OCI-LY3 (cell line): Measurements from ENCODE around the gene HELZ.

Experiments
- H2AFZ ChIP-seq: fragments of 200-600, 300-600 bp; shearing (Covaris generic); 2 replicates; pipeline ENCODE4 v1.6.0; 2014; ENCODE audit warnings: antibody characterized with exemption, low read depth, low read length
- H3K27ac ChIP-seq: fragments of 200-600, 300-600 bp; sonication (generic); 2 replicates; pipeline ENCODE4 v1.5.1; 2014; ENCODE audit warnings: mild to moderate bottlenecking, low read length, moderate library complexity, mixed read lengths
- H3K27me3 ChIP-seq: fragments of 200-600, 300-600 bp; sonication (generic); 2 replicates; pipeline ENCODE4 v1.6.1; 2014; ENCODE audit warnings: low read depth, low read length, mixed read lengths
- H3K36me3 ChIP-seq: fragments of 200-600, 300-600 bp; sonication (generic); replicated peaks from 2 replicates; pipeline ENCODE3; 2014; ENCODE audit warnings: low read depth, low read length, mixed read lengths
- H3K4me1 ChIP-seq: fragments of 300-600, 200-600 bp; sonication (generic); 2 replicates; pipeline ENCODE4 v1.6.1; 2014; ENCODE audit warnings: low read length, mixed read lengths
- H3K4me2 ChIP-seq: fragments of 200-600, 300-600 bp; sonication (generic); 2 replicates; pipeline ENCODE4 v1.6.1; 2014; ENCODE audit warnings: low read length, mixed read lengths
- H3K4me3 ChIP-seq: fragments of 300-600, 200-600 bp; sonication (generic); 2 replicates; pipeline ENCODE4 v1.5.1; 2014; ENCODE audit warnings: antibody characterized with exemption, mild to moderate bottlenecking, low read length, moderate library complexity
- H3K79me2 ChIP-seq: fragments of 300-600, 200-600 bp; shearing (Covaris generic); 2 replicates; pipeline ENCODE4 v1.6.1; 2014; ENCODE audit warnings: mild to moderate bottlenecking, low read length, mixed read lengths
- H3K9ac ChIP-seq: fragments of 300-600, 200-600 bp; shearing (Covaris generic); 2 replicates; pipeline ENCODE4 v1.6.0; 2014; ENCODE audit warnings: mild to moderate bottlenecking, low read length, moderate library complexity
- H3K9me3 ChIP-seq: fragments of 200-600, 300-600 bp; shearing (Covaris generic); 2 replicates; pipeline ENCODE4 v1.6.1; 2014; ENCODE audit warnings: low read length, mixed read lengths; ENCODE audit not compliant: insufficient read depth
- H4K20me1 ChIP-seq: fragments of 200-600, 300-600 bp; sonication (generic); 2 replicates; pipeline ENCODE4 v1.6.1; 2016; ENCODE audit warnings: low read length, mixed read lengths; ENCODE audit not compliant: insufficient read depth
- CTCF ChIP-seq: fragments of 200-600, 300-600 bp; sonication (generic); IDR thresholded peaks from 2 replicates; pipeline ENCODE4 v1.5.1; 2014; ENCODE audit warnings: antibody characterized with exemption, low read length, low read depth
- EZH2phosphoT487 ChIP-seq: fragments of 200-600 bp; shearing (Covaris generic); IDR thresholded peaks from 2 replicates; pipeline ENCODE4 v1.6.1; 2018; ENCODE audit warnings: antibody characterized with exemption, mixed run types, low read depth

HELZ gene

GRCh38 chr17:67215991-67216421 lies 29.0 kb downstream of the HELZ start:
- peaks cover 39% of the 10 kb centered on the region for H3K36me3 ChIP-seq
- no peaks in the 10 kb centered on the region for H3K4me1 ChIP-seq
- H3K27me3 ChIP-seq: no peaks in the 10 kb centered on the region

GRCh38 chr17:67212714-67213417 lies 32.1 kb downstream of the HELZ start:
- Histone ChIP-seq H3K4me3 (no peak overlapping the region), H3K9me3 (no peaks in the 10 kb centered on the region), H4K20me1 (peaks cover 20% of the 10 kb centered on the region; the same call in 1 of the 2 replicates), H2AFZ (no peak overlapping the region), H3K27ac (no peak overlapping the region), H3K79me2 (peaks cover 3% of the 10 kb centered on the region; the same call in 1 of the 2 replicates), H3K9ac (no peak overlapping the region), H3K36me3 (peaks cover 29% of the 10 kb centered on the region), H3K27me3 (no peaks in the 10 kb centered on the region), H3K4me2 (no peak overlapping the region), H3K4me1 (no peaks in the 10 kb centered on the region)
- no peak for TF ChIP-seq EZH2phosphoT487
- no peak for TF ChIP-seq CTCF

More at GRCh38 chr17:67215991-67216421, 29.0 kb downstream of the HELZ start:
- H2AFZ ChIP-seq: no peak overlapping the region
- H3K9ac ChIP-seq: no peak overlapping the region
- H3K27ac ChIP-seq: no peak overlapping the region
- no peaks in the 10 kb centered on the region for H3K9me3 ChIP-seq
- no peak overlapping the region for H3K4me3 ChIP-seq
- peaks cover 28% of the 10 kb centered on the region for H3K79me2 ChIP-seq
- TF ChIP-seq CTCF (no peak), EZH2phosphoT487 (no peak)
- H3K4me2 ChIP-seq: no peak overlapping the region
- peaks cover 30% of the 10 kb centered on the region for H4K20me1 ChIP-seq

- no peak overlapping the region for H2AFZ ChIP-seq
- peaks cover 26% of the 10 kb centered on the region for H3K36me3 ChIP-seq
- no peak overlapping the region for H3K27ac ChIP-seq
- no peaks in the 10 kb centered on the region for H3K27me3 ChIP-seq
- H4K20me1 ChIP-seq: peaks cover 20% of the 10 kb centered on the region; the same call in 1 of the 2 replicates
- H3K4me1 ChIP-seq: no peaks in the 10 kb centered on the region
- H3K9ac ChIP-seq: no peak overlapping the region
- H3K79me2 ChIP-seq: peaks cover 3% of the 10 kb centered on the region; the same call in 1 of the 2 replicates
- TF ChIP-seq CTCF: no peak
- no peak for TF ChIP-seq EZH2phosphoT487
- H3K9me3 ChIP-seq: no peaks in the 10 kb centered on the region
- no peak overlapping the region for H3K4me3 ChIP-seq
- H3K4me2 ChIP-seq: no peak overlapping the region
Measured at GRCh38 chr17:67212231-67212630, 32.8 kb downstream of the HELZ start.

GRCh38 chr17:67211742-67212141 lies 33.3 kb downstream of the HELZ start:
- Histone ChIP-seq H2AFZ (no peak overlapping the region), H3K36me3 (peaks cover 21% of the 10 kb centered on the region), H3K9me3 (no peaks in the 10 kb centered on the region), H3K27ac (no peak overlapping the region), H3K4me1 (no peaks in the 10 kb centered on the region), H3K4me3 (no peak overlapping the region), H3K79me2 (peaks cover 3% of the 10 kb centered on the region; the same call in 1 of the 2 replicates), H3K4me2 (no peak overlapping the region), H3K27me3 (no peaks in the 10 kb centered on the region), H3K9ac (no peak overlapping the region), H4K20me1 (peaks cover 16% of the 10 kb centered on the region; the same call in 1 of the 2 replicates)
- TF ChIP-seq EZH2phosphoT487 (no peak), CTCF (no peak)
